GM21529 (cell line): ENCODE measurements around the gene KLHL25.

Source experiments
- ATAC-seq: cut with Tn5 transposase; IDR thresholded peaks from one replicate; pipeline ENCODE4 v1.9.1; 2021; ENCODE audit not compliant: unreplicated experiment

Gene KLHL25

DNA sequence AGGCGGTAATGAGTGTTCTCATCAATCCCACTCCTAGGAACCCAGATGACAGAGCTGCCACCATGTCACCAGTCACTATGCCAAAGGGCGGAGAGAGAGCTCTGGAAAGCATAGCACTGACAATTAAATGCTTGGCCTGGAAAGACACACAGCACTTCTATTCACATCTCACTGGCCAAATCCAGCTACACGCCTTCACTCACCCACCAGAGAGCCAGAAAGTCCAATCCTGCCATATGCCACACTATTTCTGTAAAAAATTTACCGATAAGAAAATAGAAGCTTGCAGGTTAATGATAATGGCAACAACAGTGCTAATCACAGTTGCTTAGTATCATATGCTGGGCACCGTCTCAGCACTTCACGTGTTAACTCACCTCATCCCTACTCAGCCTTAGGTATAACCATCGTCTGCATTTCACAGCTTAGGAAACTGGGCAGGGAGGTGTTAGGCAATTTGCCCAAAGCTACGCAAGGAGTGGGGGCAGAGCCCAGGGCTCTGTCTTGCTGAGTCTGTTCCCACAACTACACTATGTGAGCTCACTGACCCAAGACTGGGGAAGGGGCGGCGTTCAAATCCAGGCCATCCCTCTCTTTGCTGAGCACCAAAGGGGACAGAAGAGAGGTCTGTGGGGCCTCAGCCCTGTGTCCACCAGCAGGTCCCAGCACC is 16.5 kb downstream of the KLHL25 start:
- ATAC-seq, result no peak

DNA sequence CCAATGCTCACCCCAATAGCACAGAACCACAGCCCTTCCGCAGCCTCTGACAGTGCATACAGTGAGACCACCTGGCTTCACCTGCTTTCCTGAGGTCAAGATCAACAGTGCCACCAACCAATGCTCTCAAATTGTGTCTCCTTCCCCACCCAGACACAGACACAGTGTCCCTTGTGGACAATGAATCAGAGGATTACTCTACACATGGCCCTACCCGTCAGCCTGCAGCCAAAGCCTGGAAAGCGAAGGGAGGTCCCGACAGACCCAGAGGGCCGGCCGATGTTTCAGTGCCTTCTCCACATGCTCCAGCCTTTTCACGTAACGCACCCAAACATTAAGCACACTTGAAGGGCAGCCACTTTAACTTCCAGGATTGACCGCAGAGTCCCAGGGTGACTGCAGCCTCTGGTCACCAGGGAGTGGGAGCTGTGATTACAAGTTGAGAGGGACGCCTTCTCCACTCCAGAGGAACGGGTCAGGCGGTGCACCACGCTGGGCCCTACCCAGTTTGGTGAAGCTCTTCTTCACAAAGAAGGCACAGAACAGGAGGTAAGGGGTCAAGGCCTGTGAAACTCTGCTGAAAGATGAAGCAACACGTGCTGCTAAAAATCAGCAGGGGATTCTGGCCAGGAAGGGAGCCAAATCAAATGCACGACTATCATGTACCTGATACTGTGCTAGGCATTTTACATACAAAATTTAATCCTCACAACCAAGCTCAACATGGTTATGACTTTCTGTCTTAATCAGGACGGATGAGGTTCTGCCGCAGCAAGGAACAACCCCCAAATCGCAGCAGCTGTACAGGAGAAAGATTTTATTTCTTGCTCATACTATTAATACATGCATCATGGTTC is 17.2 kb downstream of the KLHL25 start:
- no peak for ATAC-seq

DNA sequence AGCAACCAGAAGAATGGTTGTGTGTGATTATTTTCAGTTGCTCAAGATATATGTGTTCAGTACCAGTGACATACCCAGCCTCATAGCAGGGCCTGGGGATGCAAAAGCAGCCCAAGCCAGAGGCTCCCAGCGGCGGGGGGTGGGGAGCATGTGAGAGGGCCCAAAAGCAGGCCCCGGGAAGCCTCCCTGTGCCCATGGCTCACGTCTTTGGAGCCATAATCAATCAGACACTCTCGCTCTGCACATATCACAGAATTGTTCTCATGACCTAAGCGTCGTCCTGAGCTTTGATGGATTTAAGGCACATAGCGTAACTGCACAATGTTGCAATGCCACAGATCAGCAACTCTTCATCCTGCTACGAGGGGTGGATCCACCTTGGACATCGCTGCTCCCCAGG is 20.8 kb downstream of the KLHL25 start:
- ATAC-seq, result no peak

DNA sequence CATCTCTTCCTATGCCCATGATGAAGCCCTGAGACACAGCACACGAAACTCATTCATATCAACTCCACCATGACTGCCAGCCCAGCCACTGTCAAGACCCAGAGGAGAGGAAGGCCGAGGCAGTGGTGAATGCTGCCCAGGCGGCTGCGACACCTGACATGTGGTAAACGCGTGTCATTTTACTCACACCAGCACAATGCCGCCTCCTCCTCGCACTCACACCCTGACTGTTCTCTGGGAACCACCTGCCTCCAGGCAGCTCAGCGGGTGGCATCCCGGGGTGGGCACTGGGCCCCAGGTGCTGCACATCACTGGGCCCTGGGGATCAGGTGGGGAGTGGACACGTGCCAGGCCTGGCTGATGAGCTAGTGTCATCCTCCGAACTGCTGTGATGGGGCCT is 21.5 kb downstream of the KLHL25 start:
- ATAC-seq, result no peak

DNA sequence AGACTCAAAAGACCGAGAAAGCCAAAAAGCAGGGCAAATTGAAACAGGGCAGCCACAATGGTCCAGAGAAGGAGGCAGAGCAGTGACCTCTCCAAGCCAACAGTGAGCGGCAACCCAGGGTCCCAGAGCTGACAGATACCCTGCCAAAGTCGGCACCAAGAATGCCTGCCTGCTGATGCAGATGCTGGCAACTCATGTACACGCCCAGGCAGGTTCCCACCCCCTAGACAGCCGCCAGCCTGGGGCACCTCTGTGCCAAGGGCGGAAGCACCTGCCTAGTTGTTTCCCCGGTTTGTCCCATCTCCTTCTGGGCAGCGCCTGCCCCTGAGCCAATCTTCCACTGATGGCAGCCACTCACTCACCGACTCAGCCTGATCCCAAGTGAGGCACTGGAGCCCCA is 22.1 kb downstream of the KLHL25 start:
- no peak for ATAC-seq

DNA sequence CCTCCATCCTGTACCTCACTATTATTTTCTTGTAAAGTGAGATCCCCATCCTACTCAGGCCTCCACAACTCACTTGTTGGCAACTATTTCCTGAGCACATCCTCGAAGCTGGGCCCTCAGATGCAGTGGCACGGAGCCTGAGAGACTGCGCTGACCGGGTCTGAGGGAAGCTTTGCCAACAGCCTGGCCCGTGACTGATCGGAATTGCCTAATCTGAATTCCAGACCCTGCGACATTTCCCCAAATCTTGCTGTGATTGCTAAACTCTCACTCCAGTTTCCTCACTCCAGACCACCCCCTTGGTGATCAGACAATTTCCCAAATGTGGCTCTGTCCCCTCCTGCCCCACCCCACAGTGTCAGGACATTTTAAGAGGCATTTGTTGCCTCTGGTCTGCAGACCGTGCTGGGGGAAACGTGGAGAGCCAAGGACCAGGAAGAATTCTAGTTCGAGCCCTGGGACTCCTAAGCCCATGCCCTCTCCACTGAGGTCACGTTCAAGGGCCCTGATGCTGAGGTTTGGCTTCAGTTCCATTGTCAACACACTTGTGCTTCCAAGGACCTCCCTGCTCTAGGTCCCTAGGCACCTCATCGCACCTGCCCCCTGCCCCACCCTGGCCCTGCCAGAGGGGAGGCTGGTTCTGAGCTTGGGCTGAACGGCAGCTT is 22.8 kb downstream of the KLHL25 start:
- ATAC-seq, result no peak

DNA sequence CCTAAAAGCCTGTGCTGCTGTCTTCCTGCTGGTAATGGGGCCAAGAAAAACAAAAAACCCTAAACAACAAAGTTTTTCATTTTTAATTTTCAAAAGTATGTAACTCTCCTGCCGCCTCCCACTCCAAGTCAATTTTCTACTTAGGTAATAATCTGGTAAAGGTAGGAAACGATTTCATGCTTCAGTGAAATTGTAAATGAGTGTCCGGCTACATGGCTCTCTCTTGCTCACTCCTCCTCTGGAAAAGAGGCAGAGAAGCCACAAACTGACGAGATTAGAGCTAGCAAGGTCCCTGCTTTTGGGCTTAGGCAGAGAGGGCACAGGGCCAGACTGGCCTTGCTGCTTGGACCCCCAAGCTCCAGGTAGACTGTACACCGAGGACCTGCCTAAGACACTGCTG is 23.5 kb downstream of the KLHL25 start:
- no peak for ATAC-seq

DNA sequence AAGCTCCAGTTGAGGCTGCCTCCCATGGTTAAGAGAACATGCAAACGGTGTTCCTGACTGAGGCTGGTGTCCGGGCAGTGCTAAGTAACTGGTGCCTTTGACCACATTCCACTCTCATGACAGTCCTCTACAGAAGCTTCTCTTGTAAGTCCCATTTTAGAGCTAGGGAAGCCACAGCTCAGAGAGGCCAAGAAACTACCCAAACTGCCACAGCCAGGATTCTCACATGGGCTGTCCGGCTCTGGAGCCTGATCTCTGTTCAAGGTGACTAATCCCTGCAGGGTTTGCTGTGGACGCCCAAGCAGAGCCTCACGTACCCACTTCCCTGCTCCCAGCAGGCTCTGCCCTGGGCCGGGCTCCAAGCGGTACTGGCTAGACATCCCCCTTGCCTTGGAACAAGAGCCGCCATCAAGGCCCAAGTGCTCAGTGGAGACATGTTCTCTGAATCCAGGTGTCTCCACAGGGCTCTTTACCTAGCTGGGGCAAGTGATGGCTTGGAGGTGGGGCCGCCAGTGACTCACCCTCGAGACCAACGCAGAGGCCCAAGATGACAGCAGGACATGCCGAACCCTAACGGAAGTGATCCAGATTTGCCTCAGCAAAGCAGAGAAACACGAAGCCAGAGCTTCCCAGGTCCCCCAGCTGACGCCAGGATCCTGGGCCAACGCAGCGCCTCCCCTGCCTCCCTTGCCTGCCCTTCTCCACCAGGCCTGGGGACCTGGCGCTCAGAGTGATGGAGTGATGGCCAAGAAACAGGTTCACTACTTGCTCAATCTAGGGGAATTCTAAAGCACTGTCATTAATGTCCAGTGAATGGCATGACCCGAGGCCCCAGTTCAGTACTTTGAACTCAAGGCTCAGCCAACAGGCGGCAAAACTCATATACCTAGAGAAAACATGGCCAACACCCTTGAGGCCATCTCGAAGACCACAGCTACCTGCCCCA is 24.4 kb downstream of the KLHL25 start:
- ATAC-seq, result no peak

DNA sequence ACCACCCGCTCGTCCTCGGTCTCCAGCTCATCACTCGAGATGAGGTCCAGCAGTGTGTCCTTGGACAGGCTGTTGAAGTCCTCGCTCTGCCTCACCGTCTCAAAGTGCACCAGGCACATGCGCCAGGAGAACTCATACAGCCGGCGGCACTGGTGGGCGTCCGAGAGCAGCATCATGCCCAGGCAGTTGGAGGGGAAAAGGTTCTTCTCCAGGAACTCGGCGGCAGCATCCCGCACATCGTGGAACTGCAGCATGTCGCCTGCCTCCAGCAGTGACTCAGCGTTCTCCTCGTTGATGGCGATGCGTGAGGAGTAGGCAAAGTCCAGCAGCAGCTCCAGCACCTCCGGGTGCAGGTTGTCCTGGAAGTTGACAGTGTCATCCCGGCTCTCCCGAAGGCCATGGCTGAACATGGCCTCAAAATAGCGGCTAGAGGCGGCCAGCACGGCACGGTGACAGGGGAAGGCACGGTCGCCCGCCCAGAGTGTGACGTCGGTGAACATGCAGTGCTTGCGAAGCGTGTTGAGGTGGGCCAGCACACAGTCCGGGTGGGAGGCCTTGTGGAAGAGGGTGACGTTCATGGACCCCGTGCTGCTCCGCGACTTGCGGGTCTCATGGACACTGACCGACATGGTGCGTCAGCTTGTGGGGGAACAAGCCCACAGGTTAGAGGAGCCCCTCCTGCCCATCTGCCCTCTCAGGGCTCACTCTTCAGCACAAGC is 25.4 kb downstream of the KLHL25 start:
- ATAC-seq, result no peak

DNA sequence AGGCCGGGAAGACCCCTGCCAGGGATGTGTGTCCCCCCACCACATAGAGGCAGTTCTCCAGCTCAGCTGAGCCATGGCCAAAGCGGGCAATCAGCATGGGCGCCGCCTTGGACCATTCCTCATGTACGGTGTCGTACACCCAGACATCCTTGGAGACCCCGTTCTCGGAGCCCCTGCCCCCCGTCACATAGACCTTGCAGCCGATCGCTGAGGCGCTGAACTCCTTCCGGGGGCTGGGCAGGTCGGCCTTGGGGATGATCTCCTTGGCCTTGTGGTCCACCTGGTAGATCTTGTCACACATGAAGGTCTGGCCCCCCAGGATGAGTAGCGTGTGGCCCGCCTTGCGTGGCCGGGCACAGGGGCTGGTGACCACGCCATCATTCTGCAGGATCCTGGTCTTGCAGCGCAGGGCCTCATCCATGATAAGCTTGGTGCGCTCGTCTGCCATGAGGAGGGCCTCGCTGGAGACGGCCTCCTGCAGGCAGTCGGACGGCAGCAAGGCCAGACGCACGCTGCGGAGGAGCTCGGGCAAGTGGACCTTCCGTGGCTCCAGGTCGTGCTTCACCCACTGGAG is 26.0 kb downstream of the KLHL25 start:
- ATAC-seq, result no peak

DNA sequence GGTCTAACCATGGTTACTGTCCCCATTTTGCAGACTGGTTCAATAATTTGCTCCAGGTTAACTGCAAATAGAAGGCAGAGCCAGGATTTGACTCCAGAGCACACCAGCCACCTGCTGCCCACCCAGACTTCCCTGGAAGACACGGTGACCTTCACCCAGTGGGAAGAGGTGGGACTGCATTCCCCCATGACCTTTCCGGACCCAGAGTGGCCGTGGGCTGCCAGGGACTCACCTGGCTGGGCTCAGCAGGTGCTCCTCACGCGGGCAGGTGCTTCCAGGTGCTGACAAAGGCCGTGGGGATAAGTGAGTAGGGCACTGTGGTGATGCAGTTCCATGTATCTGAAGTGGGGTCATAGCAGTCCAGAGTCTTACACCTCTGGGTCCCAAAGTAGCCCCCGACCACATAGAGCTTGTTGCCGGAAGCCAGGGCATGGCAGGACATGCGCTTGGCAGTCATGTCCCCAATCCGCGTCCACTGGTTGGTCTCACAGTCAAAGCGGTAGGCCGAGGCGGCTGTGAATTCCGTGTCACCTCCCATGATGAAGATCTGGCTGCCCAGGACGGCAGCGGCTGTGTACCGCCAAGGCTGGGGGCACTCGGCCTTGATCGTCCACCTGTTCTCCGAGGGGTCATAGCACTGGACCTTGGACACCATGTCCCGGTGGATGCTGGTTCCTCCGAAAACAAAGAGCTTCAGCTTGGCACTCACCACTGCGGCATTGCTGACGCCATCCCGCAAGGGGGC is 26.8 kb downstream of the KLHL25 start:
- no peak for ATAC-seq

DNA sequence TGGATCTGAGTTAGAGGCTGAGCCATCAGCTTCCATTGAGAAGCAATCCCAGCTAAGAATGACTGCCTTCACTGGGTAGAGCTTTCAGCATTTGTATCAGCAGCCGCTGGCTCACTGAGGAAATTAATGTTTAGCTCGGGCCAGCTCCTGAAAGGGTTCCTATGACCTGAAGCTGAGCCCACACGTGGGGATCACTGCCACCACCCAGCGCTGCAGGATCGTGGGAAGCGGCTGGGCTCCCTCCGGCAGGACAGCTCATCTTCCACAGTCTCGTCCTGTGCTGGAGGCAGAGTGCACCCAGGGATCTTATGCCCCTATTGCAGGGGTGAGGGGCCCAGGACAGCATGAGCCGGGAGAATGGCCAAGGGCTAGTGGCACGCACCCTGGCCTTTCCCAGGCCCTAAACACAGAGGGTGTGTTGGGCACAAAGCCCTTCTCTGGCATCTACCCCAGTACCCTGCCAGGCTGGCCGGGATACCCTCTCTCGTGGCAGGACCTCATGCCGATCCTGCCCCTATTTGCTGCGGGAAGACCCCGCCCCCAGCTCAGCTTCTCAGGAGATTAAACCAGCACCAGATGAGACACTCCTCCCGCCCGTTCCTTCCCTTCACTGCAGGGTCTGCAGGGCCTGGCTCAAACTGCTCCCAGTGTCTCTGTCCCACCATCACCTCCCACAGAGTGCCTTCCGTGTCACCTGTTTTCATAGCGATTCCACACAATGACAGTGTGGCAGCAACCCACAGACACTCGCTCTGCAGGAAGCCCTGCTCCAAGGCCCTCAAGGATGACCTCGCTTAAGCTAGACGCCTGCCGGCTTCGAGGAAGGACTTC is 28.5 kb downstream of the KLHL25 start:
- ATAC-seq, result no peak

DNA sequence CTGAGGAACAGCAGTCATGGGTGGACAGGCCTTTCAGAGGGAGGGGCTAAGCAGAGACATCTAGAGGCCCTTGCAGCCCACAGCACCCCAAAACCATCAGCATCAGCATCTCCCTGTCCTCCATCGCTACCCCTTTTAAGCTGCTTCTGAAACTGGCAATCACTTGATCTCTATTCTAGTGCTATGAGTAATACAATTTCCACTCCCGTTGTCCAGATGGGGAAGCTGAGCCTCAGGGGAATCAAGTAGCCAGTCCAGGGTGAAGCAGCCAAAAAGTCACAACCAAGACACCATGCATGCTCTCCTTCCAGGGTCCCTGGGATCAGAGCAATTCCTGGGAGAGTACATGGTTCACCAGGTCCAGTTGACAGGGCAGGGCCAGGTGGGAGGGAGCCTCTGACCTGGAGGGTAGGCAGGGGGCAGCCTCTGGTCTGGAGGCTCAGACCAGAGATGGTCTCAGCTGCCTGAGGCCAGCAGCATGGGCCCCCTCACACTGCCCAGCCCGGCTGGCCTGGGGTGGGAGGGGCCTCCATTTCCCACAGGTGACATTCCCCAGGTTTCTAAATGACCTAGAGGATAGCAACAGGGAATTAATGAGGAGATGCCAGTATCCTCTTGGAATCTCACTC is 30.0 kb downstream of the KLHL25 start:
- ATAC-seq, result no peak

DNA sequence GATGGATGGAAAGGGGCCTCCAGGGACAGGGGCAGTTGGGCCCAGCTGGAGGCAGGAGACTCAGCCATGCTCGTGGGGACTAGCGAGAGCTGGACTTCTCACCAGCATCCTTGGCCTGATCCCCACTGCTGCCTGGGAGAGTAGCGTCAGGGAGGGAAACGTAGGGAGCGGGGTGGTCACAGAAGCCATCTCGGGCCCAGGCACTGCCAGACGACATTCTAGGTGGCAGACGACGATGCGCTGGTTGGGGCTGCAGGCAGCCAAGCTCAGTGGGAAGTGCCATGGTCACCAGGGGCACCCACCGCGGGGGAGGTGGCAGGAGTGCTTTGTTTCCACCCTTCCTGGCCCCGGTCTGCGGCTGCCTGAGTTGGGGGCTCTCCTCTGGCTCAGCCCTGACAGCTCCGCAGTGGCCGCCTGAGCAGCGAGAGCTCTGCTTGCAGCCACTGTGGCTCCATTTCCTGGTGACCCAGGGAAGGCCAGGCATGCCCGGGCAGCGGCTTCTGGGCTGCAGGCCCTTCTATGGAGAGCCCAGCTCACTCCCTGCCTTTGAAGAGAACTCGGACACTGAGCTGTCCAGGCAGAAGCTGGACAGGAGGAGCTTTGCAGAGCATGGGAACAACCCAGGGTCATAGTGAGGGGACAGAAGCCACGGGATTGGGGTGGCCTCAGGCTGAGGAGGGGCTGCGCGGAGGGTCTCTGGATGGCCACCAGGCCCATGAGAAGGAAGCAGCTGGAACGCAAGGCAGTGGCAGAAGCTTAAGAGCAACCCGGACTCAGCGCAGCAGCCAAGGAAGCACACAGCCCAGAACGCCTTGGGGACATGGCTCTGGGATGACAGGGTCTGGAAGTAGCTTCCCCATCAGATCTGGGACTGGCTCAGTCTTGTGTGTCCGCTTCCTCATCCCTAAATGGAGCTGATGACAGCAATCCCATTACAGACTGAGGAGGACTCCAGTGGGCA is 30.8 kb downstream of the KLHL25 start:
- no peak for ATAC-seq

DNA sequence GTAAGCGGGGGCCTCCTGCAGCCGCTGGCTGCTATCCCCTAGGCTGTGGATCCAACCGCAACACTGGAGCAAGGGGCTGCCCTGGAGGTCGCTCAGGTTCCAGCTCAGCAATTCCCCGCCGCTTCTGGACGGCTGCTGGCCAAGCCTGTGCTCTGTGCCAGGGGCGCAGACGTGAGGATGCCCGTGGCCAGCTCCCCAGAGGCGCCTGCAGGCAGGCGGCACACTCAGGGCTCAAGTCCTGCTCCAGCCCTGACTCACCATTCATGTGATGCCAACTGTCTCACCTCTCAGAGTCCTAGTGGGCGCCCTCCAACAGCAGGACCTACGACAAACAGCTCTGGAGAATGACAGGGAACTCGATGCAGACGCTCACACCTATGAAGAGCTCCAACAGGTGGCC is 31.6 kb downstream of the KLHL25 start:
- no peak for ATAC-seq

DNA sequence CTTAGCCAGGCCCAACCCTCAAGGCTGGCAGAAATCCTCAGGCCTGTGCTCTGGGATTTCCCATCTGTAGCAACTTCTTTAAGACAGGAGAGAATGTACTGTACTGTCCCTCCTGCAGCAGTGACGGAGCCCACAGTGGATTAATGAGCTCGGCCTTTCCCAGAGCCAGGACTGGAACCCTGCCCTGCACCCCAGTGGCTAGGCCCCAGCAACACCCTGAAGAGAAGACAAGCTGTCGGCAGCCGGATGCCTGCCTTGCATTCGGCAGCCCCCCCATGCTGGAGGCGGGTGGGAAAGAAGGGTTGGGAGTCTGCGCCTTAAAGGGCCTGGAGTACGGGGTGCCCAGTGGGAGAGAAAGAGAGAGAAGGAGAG is 32.0 kb downstream of the KLHL25 start:
- no peak for ATAC-seq
